Stimulated activated CD8-positive, alpha-beta memory T cell treated with anti-CD3 and anti-CD28 coated beads, Interleukin-7, amount 100 ng/mL, for 48 hours (primary cell): Measurements from ENCODE around the gene KAT6B.
"Not testable (repeated sequence)": the region's sequence is repeated elsewhere in the genome, so short reads cannot be mapped to it uniquely, and the experiment has no call there.

Source experiments
- DNase-seq, 2 donors: peaks; one replicate each; pipeline ENCODE4 v3.0.0-alpha.2; 2020; ENCODE audit warnings: low read depth in 1 of 2; ENCODE audit errors: extremely low read depth in 1 of 2

KAT6B gene

GRCh38 chr10:74856940-74857339 is 30.5 kb downstream of the KAT6B start:
- no peak for DNase-seq

DNA sequence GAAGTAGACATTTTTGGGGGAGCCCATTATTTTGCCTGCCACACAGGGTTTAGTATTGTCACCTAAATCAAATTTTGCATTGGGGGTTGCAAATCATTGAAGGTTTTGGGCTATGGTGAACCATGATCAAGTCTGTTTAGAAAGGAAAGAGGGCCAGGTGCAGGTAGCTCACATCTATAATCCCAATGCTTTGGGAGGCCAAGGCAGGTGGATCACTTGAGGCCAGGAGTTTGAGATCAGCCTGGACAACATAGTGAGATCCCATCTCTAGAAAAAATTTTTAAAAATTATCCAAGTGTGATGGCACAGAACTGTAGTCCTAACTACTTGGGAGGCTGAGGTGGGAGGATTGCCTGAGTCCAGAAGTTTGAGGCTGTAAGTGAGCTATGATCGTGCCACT is 31.2 kb downstream of the KAT6B start:
- DNase-seq = no peak

- no peak for DNase-seq
Measured at GRCh38 chr10:74859546-74859945, 33.1 kb downstream of the KAT6B start.

DNA sequence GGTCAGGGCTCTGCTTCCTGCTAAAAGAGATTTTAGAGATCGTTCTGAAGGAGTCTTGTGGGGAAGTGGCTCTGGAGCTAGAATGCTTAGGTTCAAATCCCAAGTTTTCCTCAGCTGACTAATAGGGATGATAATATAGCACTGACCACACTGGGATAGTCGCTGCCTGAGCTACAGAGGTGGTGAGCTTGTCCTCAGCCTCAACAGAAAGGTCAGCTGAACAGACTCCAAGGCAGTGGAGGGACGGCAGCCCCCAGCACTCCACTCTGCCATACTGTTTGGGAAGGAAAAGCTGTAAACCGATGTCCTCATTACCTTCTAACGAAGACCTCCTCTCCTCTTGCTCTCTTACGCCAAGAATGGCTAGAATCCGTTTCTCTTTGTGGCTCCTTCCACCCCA is 36.2 kb downstream of the KAT6B start:
- DNase-seq = no peak

DNA sequence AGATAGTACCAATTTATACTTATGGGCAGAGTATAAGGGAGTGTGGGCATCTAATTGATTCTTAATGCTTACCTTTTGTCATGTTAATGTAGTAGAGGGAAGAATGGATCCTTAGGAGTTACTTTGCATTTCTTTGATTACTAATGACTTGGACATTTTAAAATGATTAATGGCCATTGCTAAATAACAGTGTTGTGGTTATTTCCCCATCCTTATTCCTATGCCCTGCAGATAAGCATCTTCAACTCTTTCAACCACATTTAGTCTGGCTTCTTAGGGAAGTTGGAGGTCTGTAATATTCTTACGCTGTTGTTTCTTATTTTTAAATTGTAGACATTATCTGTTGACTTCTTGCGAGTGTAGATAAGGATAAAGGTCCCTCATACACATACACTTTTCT is 37.2 kb downstream of the KAT6B start:
- DNase-seq = no peak

DNA sequence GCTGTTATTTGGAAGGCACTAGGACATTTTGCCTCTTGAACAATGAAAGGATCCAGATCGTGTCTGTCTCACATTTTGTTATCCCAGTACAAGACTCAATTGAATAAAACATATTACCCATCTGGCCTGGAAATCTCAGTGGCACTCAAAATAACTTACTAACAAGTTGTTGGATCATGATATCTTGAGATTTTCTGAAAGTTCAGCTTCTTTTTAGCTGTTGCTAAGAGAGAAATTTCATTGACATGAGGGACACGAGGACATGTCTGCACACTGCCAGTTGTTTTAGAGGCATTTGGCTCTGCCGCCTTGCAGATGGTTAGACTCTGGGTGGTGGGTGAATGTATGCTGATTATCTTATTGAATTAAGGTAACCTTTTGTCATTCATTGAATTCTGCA is 41.0 kb downstream of the KAT6B start:
- no peak for DNase-seq

DNA sequence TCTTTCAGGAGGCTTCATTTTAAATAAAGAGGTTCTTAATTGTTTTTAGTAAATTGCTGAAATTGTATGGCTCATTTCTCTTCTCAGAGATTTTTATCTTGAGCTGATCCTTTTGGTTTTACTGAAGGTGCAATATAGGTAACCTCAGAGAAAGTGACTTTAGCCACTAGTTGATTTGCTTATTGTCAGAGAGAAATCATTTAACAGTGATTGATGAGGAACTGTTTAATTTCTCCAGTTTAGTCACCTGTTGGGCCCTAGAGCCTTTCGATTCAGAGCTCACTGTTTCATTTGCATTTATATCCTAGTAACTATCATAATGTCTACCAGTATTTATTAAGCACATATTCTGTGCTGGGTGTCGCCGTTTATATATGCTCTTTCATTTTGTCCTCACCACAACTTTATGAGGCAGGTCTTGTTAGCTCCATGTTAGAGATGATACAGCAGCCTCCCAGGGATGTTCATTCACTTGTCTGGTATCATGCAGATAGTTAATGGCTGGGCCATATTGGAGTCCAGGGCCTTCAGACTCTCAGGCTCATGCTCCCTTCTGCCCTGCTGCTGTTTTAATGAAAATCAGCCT is 42.1 kb downstream of the KAT6B start:
- no peak for DNase-seq

DNA sequence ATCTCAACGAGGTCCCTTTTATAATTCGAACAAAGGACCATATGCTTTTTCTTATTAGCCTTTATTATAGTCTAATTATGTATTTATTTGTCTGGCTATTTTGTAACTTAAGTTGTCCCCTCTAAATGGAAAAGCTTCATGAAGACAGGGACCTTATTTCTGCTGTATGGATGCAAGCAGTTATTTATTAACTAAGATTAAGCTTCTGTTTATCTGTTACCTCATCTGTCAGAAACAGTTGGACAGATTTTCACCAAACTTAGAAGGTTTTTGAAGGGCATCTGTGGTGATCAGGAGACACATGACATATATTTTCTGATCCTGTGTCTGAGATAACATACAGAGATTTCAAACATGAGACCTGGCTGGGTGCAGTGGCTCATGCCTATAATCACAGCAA is 43.2 kb downstream of the KAT6B start:
- DNase-seq = no peak

DNA sequence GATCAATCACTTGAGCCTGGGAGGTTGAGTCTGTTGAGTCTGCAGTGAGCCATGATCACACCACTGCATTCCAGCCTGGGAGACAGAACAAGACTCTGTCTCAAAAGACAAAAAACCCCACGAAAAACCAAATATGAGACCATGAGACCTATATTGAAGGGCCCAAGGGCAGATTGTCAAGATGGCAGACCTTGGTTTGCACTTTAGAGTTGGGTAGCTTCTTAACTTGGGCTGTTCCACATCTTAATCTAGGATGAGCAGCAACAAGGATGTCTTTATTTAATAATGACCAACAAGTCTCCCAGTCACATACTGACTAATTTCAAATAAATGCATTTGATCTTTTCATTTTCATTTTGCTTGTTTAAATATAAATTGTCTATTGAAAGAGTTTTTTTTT is 43.8 kb downstream of the KAT6B start:
- DNase-seq = no peak

GRCh38 chr10:74871595-74872382 is 45.4 kb downstream of the KAT6B start:
- no peak for DNase-seq

DNA sequence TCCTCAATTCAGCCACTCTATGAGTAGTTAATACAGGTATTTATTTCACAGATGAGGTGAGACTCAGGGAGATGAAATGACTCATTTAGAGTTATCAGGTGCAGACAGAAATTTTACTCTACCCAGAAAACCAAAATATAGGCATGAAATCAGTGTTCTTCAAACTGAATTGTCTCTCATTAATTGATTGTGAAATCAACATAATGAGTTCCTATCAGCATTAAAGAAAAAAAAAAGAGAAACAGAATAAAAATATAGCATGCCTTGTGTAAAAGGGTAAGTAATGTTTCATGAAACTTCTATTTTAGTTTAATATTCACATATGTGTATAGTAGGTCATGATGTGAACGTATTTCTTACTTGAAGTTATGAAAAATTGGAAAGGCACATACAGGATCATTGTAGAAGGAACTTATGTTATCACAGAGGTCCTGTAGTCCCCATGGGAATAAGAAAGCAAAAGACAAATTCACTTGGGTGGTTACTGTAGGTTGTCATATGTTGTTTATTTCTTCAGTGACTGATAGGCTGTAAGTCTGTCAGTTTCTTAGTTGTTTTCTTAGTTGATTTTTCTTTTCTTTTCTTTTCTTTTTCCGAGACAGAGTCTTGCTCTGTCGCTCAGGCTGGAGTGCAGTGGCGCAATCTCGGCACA is 47.5 kb downstream of the KAT6B start:
- no peak for DNase-seq

DNA sequence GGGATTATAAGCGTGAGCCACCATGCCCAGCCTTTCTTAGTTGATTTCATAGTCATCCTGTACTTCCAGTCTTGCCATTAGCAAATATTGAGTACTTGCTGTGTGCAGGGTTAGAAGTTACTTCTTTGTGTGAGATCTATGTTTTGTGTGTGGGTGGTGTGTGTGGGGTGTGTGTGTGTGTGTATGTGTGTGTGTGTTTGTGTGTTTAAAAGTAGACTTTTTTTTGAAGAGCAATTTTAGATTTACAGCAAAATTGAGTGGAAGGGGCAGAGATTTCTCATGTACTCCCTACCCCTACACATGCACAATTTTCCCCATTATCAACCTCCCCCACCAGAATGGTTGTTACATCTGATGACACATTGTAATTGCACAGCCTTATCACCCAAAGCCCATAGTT is 48.2 kb downstream of the KAT6B start:
- no peak for DNase-seq

- DNase-seq = no peak
Measured at GRCh38 chr10:74875068-74875467, 48.7 kb downstream of the KAT6B start.

DNA sequence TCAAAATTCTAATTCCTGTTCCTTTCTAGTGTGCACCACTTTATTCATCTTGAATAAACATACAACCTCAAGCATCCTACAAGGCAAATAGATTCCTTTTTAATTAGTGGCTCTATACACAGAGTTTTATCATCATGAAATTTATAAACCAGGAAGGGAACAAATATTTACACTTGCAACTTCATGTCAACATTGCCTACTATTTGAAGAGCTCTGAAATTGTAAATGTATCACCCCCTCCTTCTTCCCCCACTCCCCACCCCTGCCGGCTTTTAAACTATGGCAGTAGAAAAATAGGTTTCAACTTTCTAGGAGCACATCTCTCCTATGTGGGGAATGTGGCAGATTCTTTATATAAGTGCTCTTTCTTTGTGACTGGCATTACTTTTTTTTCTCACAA is 49.6 kb downstream of the KAT6B start:
- no peak for DNase-seq

- not testable (repeated sequence) for DNase-seq
Measured at GRCh38 chr10:74877054-74877453, 50.7 kb downstream of the KAT6B start.

DNA sequence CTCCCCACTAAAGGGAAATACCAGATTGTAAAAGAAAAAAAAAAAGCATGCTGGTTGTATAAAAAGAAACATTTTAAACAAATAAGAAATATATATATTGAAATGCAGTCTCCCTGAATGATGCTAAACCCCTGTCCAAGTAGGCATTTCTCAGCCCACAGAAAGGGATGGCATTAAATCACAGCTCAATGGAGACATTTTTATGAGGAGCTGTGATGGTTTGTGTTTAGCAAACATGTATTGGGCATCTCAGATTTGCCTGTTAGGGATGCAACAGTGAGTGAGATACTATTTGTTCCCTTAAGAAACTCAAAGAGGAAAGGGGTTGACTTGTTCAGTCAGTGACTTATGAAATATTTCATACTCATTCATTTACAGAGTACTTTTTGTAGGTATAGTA is 51.5 kb downstream of the KAT6B start:
- no peak for DNase-seq

- DNase-seq = no peak
Measured at GRCh38 chr10:74880041-74880440, 53.6 kb downstream of the KAT6B start.

- DNase-seq = no peak
Measured at GRCh38 chr10:74881253-74881884, 55.0 kb downstream of the KAT6B start.

GRCh38 chr10:74882427-74882826 is 56.0 kb downstream of the KAT6B start:
- DNase-seq = no peak

- DNase-seq = no peak
Measured at GRCh38 chr10:74882831-74883230, 56.4 kb downstream of the KAT6B start.

DNA sequence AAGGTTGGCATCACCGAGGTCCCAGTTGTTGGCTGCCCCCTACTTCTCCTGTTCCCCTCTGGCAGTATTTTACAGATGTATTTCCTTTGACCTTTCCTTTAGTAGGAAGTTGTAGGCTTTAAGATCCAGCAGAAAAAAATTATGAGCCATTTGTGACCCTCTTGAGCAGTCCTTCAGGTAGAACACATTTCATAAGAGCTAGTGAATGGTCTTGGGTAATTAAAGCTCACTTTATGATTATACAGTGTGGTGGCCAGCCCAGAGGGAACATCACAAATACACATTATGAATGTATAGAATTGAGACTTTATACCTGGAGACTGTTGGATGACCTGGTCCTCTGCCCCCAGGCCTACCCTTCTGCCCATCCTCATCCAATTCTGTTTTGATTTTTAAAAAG is 57.0 kb downstream of the KAT6B start:
- DNase-seq = no peak
